K562 (cell line): ENCODE measurements around the gene CEACAM21.

Source experiments
- CBX2 ChIP-seq: fragments of 200-600 bp; sonication (generic); IDR thresholded peaks from one replicate; pipeline ENCODE4 v1.6.1; 2012; ENCODE audit warnings: mild to moderate bottlenecking, low read length, inconsistent platforms; ENCODE audit not compliant: insufficient read depth, poor library complexity, severe bottlenecking
- RBFOX2 ChIP-seq: fragments of 200-400 bp; formaldehyde crosslinking; IDR thresholded peaks from 2 replicates; pipeline ENCODE4 v1.6.1; 2017; ENCODE audit warnings: low read depth, mild to moderate bottlenecking, low read length, moderate library complexity
- SPI1 ChIP-seq: IDR thresholded peaks from 2 replicates; pipeline ENCODE4 v1.6.1; 2011; ENCODE audit warnings: low read depth, low read length, control low read depth, borderline replicate concordance
- SREBF1 ChIP-seq: fragments of 150-350 bp; IDR thresholded peaks from 2 replicates; pipeline ENCODE4 v1.6.1; 2014; ENCODE audit warnings: antibody characterized with exemption, low read depth, low read length, borderline replicate concordance
- ZBTB1 ChIP-seq: sonication (generic); formaldehyde crosslinking; IDR thresholded peaks from 2 replicates; pipeline ENCODE4 v1.8.1; 2023; ENCODE audit warnings: missing genetic modification reagents, low read depth, mild to moderate bottlenecking, borderline replicate concordance

GRCh38 chr19:41577144-41577830 lies 1.3 kb downstream of the CEACAM21 start:
- TF ChIP-seq SPI1 (no peak), RBFOX2 (no peak), CBX2 (no peak), ZBTB1 (no peak), SREBF1 (no peak)
